ENCODE measurements around the gene THTPA. TPM values are rescaled to one million over a fixed set of nuclear protein-coding genes. Genes with fewer than 3 reads are reported as not detected.

The THTPA gene
- total and polyA plus RNA-seq, 2 of the 13 experiments (the other 11 are each of a cell fraction or from before 2014, with no cell fraction given): 7.4 to 8.7 TPM

DNA sequence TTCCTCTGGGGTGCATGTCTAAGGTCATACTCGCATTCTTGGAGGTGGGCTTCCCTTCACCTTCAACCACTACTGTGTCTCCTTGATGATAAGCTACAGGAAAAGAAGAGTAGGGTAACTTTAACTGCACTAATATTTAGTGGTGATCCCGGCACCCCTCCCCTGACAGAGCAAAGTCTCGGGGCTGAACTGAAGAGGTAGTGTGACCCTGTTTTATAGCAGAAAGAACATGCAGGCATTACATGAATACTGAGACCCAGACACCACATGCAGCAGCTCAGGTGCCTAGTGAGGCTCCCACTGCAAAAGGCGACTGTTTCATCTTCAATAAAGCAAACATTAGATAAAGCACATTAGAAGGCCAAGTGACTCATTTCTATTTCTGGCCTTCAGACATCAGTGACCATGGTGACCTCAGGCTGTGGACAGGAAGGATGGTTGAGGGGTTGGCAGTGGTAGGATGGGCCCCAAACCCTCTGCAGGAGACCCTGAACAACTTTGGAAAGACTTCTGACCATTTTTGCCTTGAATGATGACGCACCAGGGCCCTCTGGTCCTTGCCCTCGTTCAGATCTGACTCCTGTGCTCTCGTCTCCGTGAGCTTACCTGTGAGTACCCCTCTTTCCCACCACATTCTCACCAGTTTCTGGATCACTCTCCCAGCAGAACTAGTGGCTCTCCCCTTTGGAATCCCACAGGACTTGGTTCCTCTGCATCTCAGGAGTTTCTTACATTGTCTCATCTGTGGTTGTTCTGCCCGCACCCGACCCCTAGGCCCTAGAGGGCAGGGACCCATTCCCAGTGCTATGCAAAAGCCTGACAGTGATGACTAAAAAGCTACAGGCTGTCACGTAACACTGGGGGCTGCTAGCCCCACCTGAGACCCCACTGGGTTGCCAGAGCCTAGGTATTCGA, 46.4 kb downstream of the THTPA start (continued):
- TF ChIP-seq CERS6 (CRISPR knock-in tag; IDR thresholded peaks at IDR 0.05) (no peak), ZNF563 (CRISPR knock-in tag; IDR thresholded peaks at IDR 0.05) (peak; percentile 38; the same call in 1 of the 2 replicates), ZBTB21 (CRISPR knock-in tag; IDR thresholded peaks at IDR 0.05) (no peak), PRPF4 (IDR thresholded peaks at IDR 0.05; ENCODE audit: low read depth, low read length, poor library complexity, severe bottlenecking) (no peak), ARNTL (CRISPR knock-in tag; IDR thresholded peaks at IDR 0.05) (peak; percentile 89), ZNF468 (CRISPR knock-in tag; IDR thresholded peaks at IDR 0.05) (no peak), ADNP (CRISPR knock-in tag; IDR thresholded peaks at IDR 0.05) (no peak), ZFY (CRISPR knock-in tag; IDR thresholded peaks at IDR 0.05) (no peak; the same call in 1 of the 2 replicates), SKI (IDR thresholded peaks at IDR 0.05; ENCODE audit: partially characterized antibody) (peak; percentile 91), ZKSCAN8 (CRISPR knock-in tag; IDR thresholded peaks at IDR 0.05; ENCODE audit: borderline replicate concordance) (peak; percentile 81; the same call in 1 of the 2 replicates), LRRFIP1 (CRISPR knock-in tag; conservative IDR thresholded peaks at IDR 0.05) (no peak)
- TF ChIP-seq, protein P1, sequence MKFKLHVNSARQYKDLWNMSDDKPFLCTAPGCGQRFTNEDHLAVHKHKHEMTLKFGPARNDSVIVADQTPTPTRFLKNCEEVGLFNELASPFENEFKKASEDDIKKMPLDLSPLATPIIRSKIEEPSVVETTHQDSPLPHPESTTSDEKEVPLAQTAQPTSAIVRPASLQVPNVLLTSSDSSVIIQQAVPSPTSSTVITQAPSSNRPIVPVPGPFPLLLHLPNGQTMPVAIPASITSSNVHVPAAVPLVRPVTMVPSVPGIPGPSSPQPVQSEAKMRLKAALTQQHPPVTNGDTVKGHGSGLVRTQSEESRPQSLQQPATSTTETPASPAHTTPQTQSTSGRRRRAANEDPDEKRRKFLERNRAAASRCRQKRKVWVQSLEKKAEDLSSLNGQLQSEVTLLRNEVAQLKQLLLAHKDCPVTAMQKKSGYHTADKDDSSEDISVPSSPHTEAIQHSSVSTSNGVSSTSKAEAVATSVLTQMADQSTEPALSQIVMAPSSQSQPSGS (CRISPR knock-in tag; IDR thresholded peaks at IDR 0.05): peak; percentile 91
- TF ChIP-seq, protein P2, sequence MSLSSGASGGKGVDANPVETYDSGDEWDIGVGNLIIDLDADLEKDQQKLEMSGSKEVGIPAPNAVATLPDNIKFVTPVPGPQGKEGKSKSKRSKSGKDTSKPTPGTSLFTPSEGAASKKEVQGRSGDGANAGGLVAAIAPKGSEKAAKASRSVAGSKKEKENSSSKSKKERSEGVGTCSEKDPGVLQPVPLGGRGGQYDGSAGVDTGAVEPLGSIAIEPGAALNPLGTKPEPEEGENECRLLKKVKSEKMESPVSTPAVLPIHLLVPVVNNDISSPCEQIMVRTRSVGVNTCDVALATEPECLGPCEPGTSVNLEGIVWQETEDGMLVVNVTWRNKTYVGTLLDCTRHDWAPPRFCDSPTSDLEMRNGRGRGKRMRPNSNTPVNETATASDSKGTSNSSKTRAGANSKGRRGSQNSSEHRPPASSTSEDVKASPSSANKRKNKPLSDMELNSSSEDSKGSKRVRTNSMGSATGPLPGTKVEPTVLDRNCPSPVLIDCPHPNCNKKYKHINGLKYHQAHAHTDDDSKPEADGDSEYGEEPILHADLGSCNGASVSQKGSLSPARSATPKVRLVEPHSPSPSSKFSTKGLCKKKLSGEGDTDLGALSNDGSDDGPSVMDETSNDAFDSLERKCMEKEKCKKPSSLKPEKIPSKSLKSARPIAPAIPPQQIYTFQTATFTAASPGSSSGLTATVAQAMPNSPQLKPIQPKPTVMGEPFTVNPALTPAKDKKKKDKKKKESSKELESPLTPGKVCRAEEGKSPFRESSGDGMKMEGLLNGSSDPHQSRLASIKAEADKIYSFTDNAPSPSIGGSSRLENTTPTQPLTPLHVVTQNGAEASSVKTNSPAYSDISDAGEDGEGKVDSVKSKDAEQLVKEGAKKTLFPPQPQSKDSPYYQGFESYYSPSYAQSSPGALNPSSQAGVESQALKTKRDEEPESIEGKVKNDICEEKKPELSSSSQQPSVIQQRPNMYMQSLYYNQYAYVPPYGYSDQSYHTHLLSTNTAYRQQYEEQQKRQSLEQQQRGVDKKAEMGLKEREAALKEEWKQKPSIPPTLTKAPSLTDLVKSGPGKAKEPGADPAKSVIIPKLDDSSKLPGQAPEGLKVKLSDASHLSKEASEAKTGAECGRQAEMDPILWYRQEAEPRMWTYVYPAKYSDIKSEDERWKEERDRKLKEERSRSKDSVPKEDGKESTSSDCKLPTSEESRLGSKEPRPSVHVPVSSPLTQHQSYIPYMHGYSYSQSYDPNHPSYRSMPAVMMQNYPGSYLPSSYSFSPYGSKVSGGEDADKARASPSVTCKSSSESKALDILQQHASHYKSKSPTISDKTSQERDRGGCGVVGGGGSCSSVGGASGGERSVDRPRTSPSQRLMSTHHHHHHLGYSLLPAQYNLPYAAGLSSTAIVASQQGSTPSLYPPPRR (CRISPR knock-in tag; IDR thresholded peaks at IDR 0.05; ENCODE audit: borderline replicate concordance): peak; percentile 91
- TF ChIP-seq, protein P3, sequence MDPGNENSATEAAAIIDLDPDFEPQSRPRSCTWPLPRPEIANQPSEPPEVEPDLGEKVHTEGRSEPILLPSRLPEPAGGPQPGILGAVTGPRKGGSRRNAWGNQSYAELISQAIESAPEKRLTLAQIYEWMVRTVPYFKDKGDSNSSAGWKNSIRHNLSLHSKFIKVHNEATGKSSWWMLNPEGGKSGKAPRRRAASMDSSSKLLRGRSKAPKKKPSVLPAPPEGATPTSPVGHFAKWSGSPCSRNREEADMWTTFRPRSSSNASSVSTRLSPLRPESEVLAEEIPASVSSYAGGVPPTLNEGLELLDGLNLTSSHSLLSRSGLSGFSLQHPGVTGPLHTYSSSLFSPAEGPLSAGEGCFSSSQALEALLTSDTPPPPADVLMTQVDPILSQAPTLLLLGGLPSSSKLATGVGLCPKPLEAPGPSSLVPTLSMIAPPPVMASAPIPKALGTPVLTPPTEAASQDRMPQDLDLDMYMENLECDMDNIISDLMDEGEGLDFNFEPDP (CRISPR knock-in tag; conservative IDR thresholded peaks at IDR 0.05): no peak

Data from HepG2 (cell line).